COLO668 (cell line): ENCODE measurements around the gene SYTL2.
"Not testable (repeated sequence)": the region's sequence is repeated elsewhere in the genome, so short reads cannot be mapped to it uniquely, and the experiment has no call there.

Experiments used
- DNase-seq: peaks from one replicate; lab custom pipeline; 2025; ENCODE audit not compliant: unreplicated experiment; lab: John Stamatoyannopoulos, UW

Gene SYTL2, protein sequence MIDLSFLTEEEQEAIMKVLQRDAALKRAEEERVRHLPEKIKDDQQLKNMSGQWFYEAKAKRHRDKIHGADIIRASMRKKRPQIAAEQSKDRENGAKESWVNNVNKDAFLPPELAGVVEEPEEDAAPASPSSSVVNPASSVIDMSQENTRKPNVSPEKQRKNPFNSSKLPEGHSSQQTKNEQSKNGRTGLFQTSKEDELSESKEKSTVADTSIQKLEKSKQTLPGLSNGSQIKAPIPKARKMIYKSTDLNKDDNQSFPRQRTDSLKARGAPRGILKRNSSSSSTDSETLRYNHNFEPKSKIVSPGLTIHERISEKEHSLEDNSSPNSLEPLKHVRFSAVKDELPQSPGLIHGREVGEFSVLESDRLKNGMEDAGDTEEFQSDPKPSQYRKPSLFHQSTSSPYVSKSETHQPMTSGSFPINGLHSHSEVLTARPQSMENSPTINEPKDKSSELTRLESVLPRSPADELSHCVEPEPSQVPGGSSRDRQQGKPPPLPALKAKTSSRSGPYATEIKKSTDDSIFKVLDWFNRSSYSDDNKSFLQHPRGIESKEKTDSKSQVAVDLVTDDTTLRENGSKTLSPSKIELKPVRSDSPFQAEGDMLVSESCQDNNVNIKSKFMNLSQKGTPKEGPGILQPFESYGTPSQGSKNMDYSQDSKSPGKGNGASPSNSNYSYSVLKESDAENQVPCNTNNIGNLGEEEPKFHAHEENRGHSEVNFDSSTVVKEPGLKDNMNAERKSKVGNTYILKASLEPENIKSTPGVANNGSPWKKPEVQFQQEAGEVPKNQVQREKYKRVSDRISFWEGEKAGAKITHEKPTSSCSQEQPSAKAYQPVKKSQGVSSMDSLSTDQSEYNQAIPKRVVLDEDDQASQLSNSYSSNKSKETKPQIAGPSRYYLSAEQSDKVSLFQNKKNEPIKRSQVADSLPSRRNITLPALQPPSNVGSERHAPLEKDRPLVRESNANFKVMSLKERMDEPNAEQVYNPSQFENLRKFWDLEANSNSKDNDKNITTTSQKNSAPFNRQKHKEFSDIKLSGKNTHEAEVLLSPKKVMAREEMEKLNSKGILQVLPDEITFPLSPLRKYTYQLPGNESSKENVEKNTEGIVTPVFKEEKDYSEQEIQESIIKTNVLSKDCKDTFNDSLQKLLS (N-terminal part only)

DNA sequence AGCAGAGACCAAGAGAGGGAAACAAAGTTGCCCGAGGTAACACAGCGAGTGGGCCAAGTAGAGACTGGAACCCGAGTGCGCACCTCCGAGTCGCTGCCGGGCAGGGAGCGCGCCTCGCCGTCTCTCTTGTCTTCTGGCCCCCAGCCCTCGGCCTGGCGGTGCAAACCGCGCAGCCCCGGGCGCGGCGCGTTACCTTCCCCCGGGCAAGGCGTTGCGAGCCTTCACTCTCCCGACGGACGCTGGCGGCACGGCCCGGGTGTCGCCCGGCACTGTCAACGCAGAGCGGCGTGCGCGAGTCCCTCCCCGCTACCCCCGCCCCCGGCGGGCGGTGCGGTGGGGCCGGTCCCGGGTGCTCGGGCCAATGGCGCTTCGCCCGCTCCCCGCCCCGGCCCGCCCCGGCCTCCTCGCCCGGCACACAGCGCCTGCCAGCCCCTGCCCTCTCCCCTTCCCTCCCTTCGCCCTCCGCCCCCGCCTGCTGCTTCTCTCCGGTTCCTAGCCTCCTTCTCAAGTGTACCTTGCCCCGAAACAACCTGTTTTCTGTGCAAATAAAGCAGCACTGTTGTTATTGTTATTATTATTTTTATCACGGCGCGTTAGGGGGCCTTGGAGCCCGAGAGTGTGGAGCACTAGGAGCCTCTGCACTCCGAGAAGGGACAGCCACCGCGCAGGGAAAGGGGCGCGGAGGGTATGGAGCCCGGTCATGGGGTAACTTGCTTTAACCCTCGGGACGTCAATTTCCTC lies at the start of gene SYTL2:
TSS of gene SYTL2 (minus strand) at position 271 of the 741 bp plus-strand sequence. CDS start 53,416 bp downstream, outside the sequence.
- peak; percentile 80 for DNase-seq

DNA sequence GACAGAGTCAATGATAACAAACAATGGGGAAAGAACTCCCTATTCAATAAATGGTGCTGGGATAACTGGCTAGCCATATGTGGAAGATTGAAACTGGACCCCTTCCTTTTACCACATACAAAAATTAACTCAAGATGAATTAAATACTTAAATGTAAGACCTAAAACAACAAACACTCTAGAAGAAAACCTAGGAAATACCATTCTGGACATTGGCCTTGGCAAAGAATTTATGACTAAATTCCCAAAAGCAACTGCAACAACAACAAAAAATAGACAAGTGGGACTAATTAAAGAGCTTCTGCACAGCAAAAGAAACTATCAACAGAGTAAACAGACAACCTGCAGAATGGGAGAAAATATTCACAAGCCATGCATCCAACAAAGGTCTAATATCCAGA lies 48.6 kb upstream of the SYTL2 start:
- not testable (repeated sequence) for DNase-seq

DNA sequence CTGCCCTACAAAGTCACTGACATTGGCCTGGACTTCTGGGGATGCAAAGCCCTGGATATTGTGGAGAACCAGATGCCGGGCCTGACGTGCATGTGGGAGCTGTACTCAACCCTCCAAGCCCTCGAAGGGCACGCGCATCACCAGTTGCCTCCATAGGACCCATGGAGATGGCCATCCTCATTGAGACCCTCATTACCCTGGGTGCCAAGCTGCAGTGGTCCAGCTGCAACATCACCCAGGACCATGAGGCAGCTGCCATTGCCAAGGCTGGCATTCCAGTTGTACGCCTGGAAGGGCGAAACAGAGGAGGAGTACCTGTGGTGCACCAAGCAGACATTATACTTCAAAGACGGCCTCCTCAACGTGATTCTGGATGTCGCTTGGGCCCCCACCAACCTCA lies 46.2 kb upstream of the SYTL2 start:
- DNase-seq, result no peak

DNA sequence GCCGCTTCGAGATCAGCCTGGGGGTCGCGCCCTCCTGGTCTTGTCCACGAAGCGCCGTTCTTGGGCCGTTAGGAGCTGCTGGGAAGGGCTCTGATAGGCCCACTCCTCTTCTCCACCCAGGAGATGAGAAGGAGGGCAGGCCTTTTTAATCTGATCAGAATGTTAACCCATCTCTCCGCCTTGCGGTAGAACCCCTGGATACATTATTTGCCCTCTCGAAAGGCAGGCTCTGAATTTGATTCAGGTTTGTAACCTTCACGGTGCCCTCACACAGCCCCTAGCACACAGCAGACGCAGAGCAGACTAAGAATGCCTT lies 44.4 kb upstream of the SYTL2 start, which contains the start of gene CCDC83:
TSS of gene CCDC83 (plus strand) at position 43 of the 316 bp plus-strand sequence. CDS start 9,741 bp downstream, outside the sequence.
- no peak for DNase-seq

DNA sequence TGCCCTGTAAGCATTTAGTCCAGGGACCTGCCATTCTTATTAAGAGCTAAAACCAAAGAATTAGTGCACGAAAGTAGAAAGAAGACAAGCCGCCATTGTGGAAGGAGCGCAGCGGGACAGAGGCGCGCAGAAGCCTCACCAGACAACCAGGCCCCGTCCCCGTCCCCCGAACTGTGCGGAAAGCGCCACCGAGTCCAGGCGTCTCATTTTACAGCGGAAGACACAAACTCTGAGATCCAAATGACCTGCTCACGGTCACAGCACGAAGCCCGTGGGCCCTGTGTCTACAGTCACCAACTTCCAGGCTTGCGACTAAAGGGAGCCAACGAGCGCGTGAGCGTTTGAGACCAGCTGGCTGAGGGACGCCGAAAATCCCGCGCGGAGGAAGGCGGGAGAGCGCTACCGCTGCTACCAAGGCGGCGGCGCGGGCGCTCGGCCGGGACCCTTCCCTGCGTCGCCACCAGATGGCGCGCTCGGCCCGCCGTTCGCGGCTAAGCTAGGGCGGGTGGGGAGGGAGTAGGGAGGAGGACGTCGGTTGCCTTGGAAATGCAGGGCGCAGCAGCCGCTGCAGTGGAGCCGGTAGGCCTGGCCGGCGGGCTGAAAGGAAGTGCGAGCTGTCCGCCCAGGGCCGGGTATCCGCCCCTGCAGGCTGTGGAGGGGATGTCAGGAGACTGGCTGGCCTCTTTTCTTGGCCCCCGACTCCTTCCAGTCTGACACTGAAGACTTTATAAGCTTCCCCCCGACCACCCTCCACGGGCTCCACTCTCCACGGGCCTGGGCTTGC lies 43.8 kb upstream of the SYTL2 start:
- DNase-seq, result peak; percentile 93

DNA sequence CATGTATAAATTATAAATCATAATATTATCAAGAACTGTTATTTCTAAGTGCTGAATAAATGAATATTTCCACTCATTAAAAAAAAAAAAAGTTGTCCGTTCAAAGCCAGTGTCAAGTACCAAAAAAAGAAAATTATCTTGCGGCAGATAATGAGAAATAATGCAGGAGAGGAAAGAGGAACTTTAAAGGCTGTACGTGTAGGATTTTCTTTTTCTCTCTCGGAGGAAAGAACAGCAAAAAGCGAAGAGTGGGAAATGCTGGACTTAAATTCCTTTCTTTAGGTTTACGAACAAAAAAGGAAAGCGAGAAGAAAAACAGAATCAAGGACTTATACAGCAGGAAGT lies 43.2 kb upstream of the SYTL2 start:
- no peak for DNase-seq

DNA sequence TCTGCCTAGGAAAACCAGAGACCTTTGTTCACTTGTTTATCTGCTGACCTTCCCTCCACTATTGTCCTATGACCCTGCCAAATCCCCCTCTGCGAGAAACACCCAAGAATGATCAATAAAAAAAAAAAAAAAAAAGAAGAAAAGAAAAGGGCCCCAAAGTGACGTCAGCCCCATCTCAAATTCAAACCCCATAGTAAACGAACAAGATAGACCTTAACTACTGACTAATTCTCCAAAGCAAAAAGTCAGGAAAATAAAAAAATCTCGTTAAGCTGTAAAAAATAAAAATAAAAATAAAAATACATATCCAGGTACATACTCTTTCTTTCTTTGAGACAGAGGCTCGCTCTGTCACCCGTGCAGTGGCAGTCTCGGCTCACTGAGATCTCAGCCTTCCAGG lies 42.6 kb upstream of the SYTL2 start:
- DNase-seq, result not testable (repeated sequence)

DNA sequence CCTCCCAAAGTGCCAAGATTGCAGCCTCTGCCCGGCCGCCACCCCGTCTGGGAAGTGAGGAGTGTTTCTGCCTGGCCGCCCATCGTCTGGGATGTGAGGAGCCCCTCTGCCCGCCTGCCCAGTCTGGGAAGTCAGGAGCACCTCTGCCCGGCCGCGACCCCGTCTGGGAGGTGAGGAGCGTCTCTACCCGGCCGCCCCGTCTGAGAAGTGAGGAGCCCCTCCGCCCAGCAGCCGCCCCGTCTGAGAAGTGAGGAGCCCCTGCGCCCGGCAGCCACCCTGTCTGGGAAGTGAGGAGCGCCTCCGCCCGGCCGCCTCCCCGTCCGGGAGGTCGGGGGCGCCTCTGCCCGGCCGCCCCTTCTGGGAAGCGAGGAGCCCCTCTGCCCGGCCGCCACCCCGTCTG lies 41.8 kb upstream of the SYTL2 start:
- not testable (repeated sequence) for DNase-seq

DNA sequence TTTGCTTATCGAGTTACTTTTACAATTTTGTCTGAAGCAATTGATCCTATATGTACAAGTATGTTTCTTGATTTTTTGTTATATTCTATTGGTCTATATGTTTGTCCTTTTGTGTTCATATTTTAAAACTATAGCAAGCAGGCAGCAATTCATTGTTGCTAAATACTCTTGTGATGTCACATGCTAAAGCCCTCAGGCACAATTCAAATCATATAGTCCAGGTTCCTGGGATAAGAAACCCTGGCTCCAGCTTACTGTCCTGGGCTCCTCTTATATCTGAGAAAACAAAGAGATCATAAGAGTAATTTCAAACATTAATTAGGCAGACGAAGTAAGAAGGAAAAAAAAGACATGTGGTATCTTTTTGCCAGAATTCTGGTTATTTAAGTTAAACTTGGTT lies 37.6 kb upstream of the SYTL2 start:
- no peak for DNase-seq

DNA sequence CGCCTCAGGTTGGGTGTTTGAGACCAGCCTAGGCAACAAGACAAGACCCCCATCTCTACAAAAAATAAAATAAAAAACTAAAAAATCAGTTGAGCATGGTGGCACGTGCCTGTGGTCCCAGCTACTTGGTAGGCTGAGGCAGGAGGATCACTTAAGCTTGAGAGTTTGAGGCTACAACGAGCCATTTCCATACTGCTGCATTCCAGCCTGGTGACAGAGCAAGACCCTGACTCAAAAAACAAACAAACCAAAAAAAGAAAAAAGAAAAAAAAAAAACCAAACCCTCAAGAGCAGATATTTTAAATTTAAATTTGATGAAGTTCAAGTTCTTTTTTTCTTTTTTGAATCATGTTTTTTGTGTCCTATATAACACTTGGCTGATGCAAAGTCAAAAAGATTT lies 37.1 kb upstream of the SYTL2 start:
- DNase-seq, result no peak

DNA sequence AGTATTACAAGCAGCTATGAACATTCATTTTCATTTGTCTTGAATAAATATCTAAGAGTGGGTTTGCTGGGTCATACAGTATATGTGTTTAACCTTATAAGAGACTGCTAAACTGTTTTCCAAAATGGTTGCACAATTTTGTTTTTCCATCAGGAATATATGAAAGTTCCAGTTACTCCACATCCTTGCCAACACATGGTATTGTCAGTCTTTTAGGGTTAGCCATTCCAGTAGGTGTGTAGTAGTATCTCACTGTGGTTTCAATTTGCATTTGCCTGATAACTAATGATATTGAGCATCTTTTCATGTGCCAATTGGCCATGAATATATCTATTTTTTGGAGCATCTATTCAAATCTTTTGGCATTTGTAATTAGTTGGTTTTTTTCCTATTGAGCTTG lies 36.5 kb upstream of the SYTL2 start:
- DNase-seq, result no peak

DNA sequence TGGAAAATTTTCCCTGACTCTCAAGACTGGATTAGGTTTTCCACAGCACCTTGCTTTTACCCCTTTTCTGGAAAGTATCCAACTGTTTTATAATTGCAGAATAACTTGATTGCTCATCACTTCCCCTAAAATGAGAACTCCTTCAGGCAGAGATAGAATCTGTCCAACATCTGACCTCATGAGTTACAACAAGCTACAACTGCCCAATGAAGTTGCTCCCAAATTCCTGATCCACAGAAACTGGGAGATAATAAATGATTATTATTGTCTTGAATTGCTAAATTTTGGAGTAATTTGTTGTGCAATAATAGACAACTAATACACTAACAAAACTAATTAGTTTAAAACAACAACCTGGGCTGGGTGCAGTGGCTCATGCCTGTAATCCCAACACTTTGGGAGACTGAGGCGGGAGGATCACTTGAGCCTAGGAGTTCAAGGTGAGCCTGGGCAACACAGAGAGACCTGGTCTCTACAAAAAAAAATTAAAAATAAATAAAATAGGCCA lies 34.2 kb upstream of the SYTL2 start:
- no peak for DNase-seq

DNA sequence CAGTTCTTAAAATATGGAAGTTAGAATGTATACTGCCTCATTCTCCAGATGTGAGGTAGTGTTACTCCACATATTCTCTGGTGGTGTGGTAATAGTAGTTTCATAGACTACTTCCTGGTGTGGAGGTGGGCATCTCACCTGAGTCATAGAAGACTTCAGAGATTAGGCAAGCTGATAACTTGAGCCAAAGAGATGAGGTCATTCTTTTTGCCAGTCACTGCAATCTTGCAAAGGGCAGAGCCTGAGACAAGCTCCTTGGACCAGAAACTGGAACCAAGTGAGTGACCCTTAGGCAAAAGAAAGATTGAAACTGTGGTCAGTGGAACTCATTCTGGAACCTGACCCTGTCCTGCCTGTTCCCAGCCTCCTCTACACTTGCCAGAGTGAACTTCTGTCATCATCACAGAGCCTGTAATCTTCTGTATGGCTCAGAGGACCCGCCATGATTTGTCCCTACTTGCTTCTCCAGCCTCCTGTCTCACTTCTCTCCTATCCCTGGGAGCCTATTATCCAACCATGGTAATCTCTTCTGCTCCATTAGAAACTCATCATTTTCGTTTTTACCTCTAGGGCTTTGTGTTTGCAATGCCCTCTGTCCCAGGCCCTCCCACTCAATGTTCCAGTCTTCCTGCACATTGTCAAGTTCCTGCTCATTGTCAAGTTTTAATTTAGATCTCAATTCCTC lies 33.6 kb upstream of the SYTL2 start:
- no peak for DNase-seq

DNA sequence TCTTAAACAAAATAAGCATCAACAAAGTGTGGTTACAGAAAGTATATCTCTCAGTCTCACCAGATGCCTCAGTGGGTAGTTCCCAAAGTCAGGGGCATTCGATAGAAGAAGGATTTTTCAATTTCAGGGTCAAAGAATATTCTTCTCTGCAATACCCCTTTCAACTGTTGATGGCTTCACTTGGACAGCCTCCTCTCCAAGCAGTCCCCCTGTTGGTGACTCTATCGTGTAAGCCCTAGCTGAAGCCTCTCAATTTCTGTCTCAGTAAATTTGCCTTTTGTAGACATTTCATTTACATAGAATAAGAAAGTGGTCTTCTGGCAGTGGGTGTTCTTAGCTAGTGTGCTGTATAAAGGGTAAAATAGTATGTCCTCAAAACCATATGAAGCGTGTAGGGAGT lies 33.0 kb upstream of the SYTL2 start:
- DNase-seq, result no peak

DNA sequence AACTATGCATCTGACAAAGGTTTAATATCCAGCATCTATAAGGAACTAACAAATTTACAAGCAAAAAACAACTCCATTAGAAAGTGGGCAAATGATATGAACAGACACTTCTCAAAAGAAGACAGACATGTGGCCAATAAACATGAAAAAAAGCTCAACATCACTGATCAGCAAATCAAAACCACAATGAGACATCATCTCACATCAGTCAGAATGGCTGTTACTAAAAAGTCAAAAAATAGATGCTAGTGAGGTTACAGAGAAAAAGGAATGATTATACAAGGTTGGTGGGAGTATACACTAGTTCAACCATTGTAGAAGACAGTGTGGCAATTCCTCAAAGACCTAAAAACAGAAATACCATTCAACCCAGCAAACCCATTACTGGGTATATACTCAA lies 30.0 kb upstream of the SYTL2 start:
- DNase-seq, result not testable (repeated sequence)

DNA sequence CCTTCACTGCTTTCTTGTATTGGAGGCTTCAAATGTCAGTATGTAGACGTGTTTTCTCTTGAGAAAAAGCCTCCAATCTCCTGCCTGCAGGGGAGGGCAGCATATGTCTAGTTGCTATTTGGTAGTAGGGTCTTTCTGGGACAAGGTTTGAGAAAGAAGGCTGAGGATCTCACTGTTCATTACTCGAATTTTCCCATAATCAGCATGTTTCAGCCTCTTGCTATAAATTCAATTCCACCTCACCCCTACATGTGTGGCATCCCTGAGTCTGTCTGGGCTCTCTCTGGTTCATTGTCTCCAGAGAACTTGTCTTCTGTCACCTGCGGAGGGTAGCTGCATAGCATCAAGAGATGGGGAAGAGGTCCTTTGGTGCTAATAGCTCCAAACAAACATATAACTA lies 24.8 kb upstream of the SYTL2 start:
- DNase-seq, result no peak

DNA sequence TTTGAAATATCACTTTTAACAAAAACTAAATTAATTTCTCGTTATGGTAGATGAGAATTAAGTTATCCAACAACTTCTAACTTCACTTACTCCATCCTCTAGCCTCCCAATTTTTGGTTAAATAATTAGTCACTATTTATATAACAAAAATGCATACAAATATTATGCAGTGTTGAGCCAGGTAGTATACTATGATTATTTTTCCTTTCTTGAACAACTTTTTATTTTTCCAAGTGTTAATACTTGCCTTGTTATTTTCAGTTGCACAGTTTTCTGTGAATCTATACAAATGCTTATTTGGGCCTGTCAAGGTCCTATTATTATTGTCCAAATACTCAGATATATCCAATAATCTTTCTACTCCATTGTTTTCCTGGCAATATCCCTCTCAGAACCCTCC lies 24.3 kb upstream of the SYTL2 start:
- no peak for DNase-seq

DNA sequence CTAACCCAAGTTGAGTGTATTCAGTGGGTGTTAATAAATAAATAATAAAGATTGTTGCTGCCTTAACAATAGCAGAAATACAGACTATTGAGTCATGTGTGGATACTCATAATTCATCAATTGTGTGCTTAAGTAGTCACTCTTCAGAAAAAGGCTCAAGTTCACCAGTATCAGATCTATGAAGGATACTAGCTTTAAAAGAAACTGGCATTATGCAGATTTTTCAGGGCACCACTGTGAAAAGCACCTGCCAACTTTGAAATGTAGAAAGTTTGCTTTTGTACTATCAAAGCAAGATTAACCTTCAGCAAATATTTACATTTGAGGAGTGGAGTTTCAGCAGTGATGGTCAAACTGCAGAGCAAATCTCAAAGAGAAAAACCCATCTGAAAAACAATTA lies 20.1 kb upstream of the SYTL2 start:
- DNase-seq, result no peak

DNA sequence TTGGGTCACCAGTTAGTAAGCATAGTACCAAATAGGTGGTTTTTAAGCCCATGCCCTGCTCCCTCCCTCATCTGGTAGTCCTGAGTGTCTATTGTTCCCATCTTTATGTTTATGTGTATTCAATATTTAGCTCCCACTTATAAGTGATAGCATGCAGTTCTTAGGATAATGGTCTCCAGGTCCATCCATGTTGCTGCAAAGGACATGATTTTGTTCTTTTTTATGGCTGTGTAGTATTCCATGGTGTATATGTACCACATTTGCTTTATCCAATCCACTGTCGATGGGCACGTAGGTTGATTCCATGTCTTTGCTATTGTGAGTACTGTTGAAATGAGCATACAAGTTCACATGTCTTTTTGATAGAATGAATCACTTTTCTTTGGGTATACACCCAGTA lies 18.2 kb upstream of the SYTL2 start:
- no peak for DNase-seq

DNA sequence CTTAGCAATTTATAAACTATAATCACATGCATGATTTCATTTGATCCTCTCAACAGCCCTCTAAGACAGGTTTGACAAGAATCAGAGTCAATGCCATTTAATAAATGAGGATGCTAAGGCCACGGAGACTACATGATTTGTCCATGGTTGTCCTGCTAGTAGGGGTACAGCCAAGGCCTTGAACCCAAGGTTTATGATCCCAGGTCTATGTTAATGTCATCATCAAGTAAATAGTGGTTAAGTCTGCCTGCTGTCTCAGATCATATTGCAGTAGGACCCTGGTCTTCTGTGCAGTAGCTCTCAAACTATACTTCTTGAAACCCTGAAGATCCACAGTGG lies 17.7 kb upstream of the SYTL2 start:
- no peak for DNase-seq
